SW480 (cell line): ENCODE results near the gene P2RX6.
A peak's percentile ranks its signal among the peaks of the same experiment; 100 is the strongest.
"Not testable (repeated sequence)": the region's sequence is repeated elsewhere in the genome, so short reads cannot be mapped to it uniquely, and the experiment has no call there.

ENCODE experiments used
- DNase-seq: peaks from one replicate; pipeline ENCODE4 v3.0.0-alpha.2; 2016; ENCODE audit warnings: low spot score

The P2RX6 gene

GRCh38 chr22:21014726-21015465, at the start of gene P2RX6:
Gene P2RX6, plus strand, starts transcription at chr22:21015165. Its CDS starts 10 bp downstream, at chr22:21015175.
- DNase-seq = no peak

- peak; percentile 56 for DNase-seq
These were observed 48.8 kb upstream of the P2RX6 start for GRCh38 chr22:20965888-20966855.

- DNase-seq = no peak
These were observed 47.9 kb upstream of the P2RX6 start, which contains the start of gene AIFM3 for GRCh38 chr22:20966883-20967696. Gene AIFM3, plus strand, starts transcription at chr22:20967255. Its CDS starts 690 bp downstream, at chr22:20967945.

- DNase-seq = no peak
These were observed 47.2 kb upstream of the P2RX6 start for GRCh38 chr22:20967697-20968211.

GRCh38 chr22:20968281-20968977, 46.5 kb upstream of the P2RX6 start:
- no peak for DNase-seq

GRCh38 chr22:20970939-20971657, 43.9 kb upstream of the P2RX6 start:
- no peak for DNase-seq

GRCh38 chr22:20972014-20972694, 42.8 kb upstream of the P2RX6 start:
- DNase-seq = not testable (repeated sequence)

GRCh38 chr22:20972933-20973577, 41.9 kb upstream of the P2RX6 start:
- DNase-seq = no peak

GRCh38 chr22:20973634-20974286, 41.2 kb upstream of the P2RX6 start:
- DNase-seq = no peak

GRCh38 chr22:20974336-20974955, 40.5 kb upstream of the P2RX6 start:
- DNase-seq = no peak

- DNase-seq = no peak
These were observed 39.2 kb upstream of the P2RX6 start for GRCh38 chr22:20975541-20976290.

- DNase-seq = no peak
These were observed 38.6 kb upstream of the P2RX6 start for GRCh38 chr22:20976291-20976877.

- DNase-seq = no peak
These were observed 37.9 kb upstream of the P2RX6 start for GRCh38 chr22:20977019-20977418.

- peak; percentile 93 for DNase-seq
These were observed 37.3 kb upstream of the P2RX6 start for GRCh38 chr22:20977516-20978170.

GRCh38 chr22:20978419-20978818, 36.5 kb upstream of the P2RX6 start:
- no peak for DNase-seq

GRCh38 chr22:20979243-20979809, 35.6 kb upstream of the P2RX6 start:
- DNase-seq = no peak
